GM12873 (cell line): Measurements from ENCODE around the gene SLFN11.

Experiments used
- CTCF ChIP-seq: IDR thresholded peaks from 2 replicates; pipeline ENCODE4 v1.5.1; 2012; ENCODE audit warnings: low read depth, mild to moderate bottlenecking, moderate library complexity, low read length, control low read depth; ENCODE audit not compliant: insufficient read depth; ENCODE audit errors: missing control alignments

The SLFN11 gene, protein sequence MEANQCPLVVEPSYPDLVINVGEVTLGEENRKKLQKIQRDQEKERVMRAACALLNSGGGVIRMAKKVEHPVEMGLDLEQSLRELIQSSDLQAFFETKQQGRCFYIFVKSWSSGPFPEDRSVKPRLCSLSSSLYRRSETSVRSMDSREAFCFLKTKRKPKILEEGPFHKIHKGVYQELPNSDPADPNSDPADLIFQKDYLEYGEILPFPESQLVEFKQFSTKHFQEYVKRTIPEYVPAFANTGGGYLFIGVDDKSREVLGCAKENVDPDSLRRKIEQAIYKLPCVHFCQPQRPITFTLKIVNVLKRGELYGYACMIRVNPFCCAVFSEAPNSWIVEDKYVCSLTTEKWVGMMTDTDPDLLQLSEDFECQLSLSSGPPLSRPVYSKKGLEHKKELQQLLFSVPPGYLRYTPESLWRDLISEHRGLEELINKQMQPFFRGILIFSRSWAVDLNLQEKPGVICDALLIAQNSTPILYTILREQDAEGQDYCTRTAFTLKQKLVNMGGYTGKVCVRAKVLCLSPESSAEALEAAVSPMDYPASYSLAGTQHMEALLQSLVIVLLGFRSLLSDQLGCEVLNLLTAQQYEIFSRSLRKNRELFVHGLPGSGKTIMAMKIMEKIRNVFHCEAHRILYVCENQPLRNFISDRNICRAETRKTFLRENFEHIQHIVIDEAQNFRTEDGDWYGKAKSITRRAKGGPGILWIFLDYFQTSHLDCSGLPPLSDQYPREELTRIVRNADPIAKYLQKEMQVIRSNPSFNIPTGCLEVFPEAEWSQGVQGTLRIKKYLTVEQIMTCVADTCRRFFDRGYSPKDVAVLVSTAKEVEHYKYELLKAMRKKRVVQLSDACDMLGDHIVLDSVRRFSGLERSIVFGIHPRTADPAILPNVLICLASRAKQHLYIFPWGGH

DNA sequence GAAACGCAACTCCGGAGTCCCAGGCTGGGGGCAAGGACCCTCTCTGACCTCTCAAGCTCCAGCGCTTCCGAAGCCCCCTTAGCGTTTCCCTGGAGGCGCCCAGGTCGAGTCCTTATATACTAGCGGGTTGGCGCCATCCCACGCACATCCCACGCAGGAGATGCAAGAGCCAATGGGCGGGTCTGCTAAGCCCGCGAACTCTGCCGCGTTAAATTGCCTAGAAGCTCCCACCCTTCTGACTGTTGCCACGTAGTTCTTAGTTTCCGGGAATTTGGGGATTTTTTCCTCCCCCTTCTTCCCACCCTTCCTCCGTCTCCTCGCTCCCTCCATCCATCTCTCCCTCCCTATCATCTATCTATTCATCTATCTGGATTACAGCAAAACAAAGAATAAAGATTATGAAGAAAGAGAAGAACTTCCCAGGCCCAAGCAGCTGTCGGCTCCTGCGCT is at the start of gene SLFN11:
Gene SLFN11 (minus strand): TSS at position 88 of the 450 bp plus-strand sequence. CDS start 9,814 bp downstream, outside the sequence.
- no peak for TF ChIP-seq CTCF

DNA sequence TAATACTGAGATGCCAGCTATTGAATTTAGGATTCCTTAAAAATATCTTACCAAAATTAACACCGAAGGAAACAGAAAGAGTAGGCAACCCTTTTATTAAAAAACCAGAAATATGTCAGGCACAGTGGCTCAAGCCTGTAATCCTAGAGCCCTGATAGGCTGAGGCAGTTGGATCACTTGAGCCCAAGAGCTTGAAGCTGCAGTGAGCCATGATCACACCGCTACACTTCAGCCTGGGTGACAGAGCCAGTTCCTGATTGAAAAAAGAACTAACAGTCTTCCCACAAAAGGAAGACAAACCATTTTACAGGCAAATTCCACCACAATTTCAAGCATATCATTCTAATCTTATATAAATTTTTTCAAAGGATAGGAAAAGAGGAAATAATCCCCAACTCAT is 43.2 kb upstream of the SLFN11 start:
- no peak for TF ChIP-seq CTCF

DNA sequence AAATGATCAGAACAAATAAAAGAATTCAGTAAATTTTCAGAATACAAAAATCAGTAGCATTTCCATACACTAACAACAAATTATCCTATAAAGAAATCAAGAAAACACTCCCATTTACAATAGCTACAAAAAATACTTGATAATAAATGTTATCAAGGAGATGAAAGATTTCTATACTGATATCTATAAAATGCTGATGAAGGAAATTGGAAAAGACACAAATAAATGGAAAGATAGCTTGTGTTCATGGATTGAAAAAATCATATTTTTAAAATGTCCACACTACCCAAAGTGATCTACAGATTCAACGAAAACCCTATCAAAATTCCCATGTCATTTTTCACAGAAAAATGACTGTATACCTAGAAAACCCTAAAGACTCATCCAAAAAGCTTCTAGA is 40.8 kb upstream of the SLFN11 start:
- no peak for TF ChIP-seq CTCF

GRCh38 chr17:35407531-35407930 is 34.1 kb upstream of the SLFN11 start:
- no peak for TF ChIP-seq CTCF

- no peak for TF ChIP-seq CTCF
These were observed 33.1 kb upstream of the SLFN11 start for GRCh38 chr17:35406568-35406967.

- no peak for TF ChIP-seq CTCF
These were observed 30.9 kb upstream of the SLFN11 start for GRCh38 chr17:35404360-35404759.

DNA sequence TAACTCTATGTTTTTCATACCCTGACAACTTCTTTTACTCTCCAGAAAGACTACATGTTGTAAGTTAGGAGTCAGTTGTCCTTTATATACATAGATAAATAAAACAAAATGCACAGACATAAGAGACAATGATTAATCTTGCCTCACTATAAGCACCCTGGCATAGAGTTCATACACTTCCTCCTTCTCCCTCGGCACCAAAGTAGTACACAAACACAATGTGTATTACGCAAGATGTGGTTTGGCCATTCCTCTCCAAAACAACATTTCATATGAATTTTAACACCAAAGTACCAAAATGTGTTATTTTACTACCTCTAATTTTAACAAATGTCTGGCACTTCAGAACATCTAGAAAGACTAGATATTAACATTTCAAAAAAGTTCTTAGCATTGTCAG is 17.2 kb upstream of the SLFN11 start:
- no peak for TF ChIP-seq CTCF
